Mesenchymal stem cell (in vitro differentiated cells and primary cell): ENCODE measurements around the gene CSRP1.

ENCODE experiments used
- DNase-seq: peaks from one replicate; pipeline ENCODE4 v3.0.0-alpha.2; 2013
- H2AFZ ChIP-seq: one replicate; pipeline ENCODE4 v1.6.1; 2013; ENCODE audit warnings: low read depth, mild to moderate bottlenecking, control low read depth, inconsistent platforms, low read length, moderate library complexity
- H2AK5ac ChIP-seq: 2 replicates; pipeline ENCODE4 v1.6.1; 2013; ENCODE audit warnings: low read length, moderate library complexity, mild to moderate bottlenecking, inconsistent platforms; ENCODE audit not compliant: severe bottlenecking
- H2BK120ac ChIP-seq: one replicate; pipeline ENCODE4 v1.6.1; 2013; ENCODE audit warnings: low read depth, mild to moderate bottlenecking, inconsistent platforms, low read length, moderate library complexity
- H2BK12ac ChIP-seq, 2 experiments: one replicate each; pipeline ENCODE4 v1.6.1; 2013; ENCODE audit warnings: inconsistent platforms in 2 of 2, low read length in 2 of 2, mild to moderate bottlenecking in 2 of 2, moderate library complexity in 2 of 2, control low read depth in 1 of 2
- H2BK15ac ChIP-seq: one replicate; pipeline ENCODE4 v1.6.1; 2013; ENCODE audit warnings: mild to moderate bottlenecking, low read depth, inconsistent platforms; ENCODE audit not compliant: poor library complexity, severe bottlenecking
- H2BK5ac ChIP-seq: 2 replicates; pipeline ENCODE4 v1.6.1; 2013; ENCODE audit warnings: low read depth, mild to moderate bottlenecking, low read length, control low read depth, inconsistent platforms; ENCODE audit not compliant: poor library complexity, severe bottlenecking
- H3K14ac ChIP-seq, 2 experiments: one replicate each; pipeline ENCODE4 v1.6.1; 2013; ENCODE audit warnings: inconsistent platforms in 2 of 2, low read length in 2 of 2, control low read depth in 1 of 2, mild to moderate bottlenecking in 1 of 2, moderate library complexity in 1 of 2
- H3K18ac ChIP-seq, 2 experiments: one replicate each; pipeline ENCODE4 v1.6.1; 2013; ENCODE audit warnings: inconsistent platforms in 2 of 2, low read length in 2 of 2, control low read depth in 1 of 2, low read depth in 1 of 2, mild to moderate bottlenecking in 1 of 2
- H3K23ac ChIP-seq, 2 experiments: one replicate each; pipeline ENCODE4 v1.6.1; 2013; ENCODE audit warnings: inconsistent platforms in 2 of 2, low read length in 2 of 2, mild to moderate bottlenecking in 2 of 2, moderate library complexity in 2 of 2, control low read depth in 1 of 2
- H3K27ac ChIP-seq: 2 replicates; pipeline ENCODE4 v1.5.1; 2013; ENCODE audit warnings: mild to moderate bottlenecking, moderate library complexity, low read length, control low read depth, inconsistent platforms; ENCODE audit not compliant: poor library complexity, severe bottlenecking
- H3K27me3 ChIP-seq, 2 experiments: 2 replicates each; pipeline versions ENCODE4 v1.6.1 to v1.7.0; 2013; ENCODE audit warnings: low read length in 2 of 2, mild to moderate bottlenecking in 2 of 2, moderate library complexity in 2 of 2, control low read depth in 1 of 2, inconsistent platforms in 1 of 2; ENCODE audit not compliant: control insufficient read depth in 1 of 2, insufficient read depth in 1 of 2
- H3K36me3 ChIP-seq, 2 experiments: 2 replicates each; pipeline versions ENCODE4 v1.6.1 to v1.7.0; 2013; ENCODE audit warnings: low read length in 2 of 2, control low read depth in 1 of 2, inconsistent platforms in 1 of 2, low read depth in 1 of 2, mild to moderate bottlenecking in 1 of 2; ENCODE audit not compliant: insufficient read depth in 2 of 2, control insufficient read depth in 1 of 2
- H3K4ac ChIP-seq, 2 experiments: one replicate each; pipeline ENCODE4 v1.6.1; 2013; ENCODE audit warnings: inconsistent platforms in 2 of 2, low read length in 2 of 2, mild to moderate bottlenecking in 2 of 2, moderate library complexity in 2 of 2, control low read depth in 1 of 2, low read depth in 1 of 2
- H3K4me1 ChIP-seq: 2 replicates; pipeline ENCODE4 v1.6.1; 2013; ENCODE audit warnings: low read depth, low read length, control low read depth; ENCODE audit not compliant: control insufficient read depth, insufficient read depth
- H3K4me2 ChIP-seq: 2 replicates; pipeline ENCODE4 v1.6.1; 2013; ENCODE audit warnings: low read length, mild to moderate bottlenecking, inconsistent platforms; ENCODE audit not compliant: poor library complexity, severe bottlenecking
- H3K4me3 ChIP-seq, 2 experiments: 2 replicates each; pipeline versions ENCODE4 v1.5.1 to v1.7.0; 2013; ENCODE audit warnings: low read length in 2 of 2, mild to moderate bottlenecking in 2 of 2, control low read depth in 1 of 2, low read depth in 1 of 2; ENCODE audit not compliant: insufficient read depth in 1 of 2
- H3K79me1 ChIP-seq: replicated peaks from 2 replicates; pipeline ENCODE4 v1.6.1; 2013; ENCODE audit warnings: mild to moderate bottlenecking, control low read depth, low read length, inconsistent platforms; ENCODE audit not compliant: poor library complexity, severe bottlenecking
- H3K9ac ChIP-seq: 2 replicates; pipeline ENCODE4 v1.7.0; 2013; ENCODE audit warnings: mild to moderate bottlenecking, low read length, moderate library complexity
- H3K9me3 ChIP-seq: 2 replicates; pipeline ENCODE4 v1.7.0; 2013; ENCODE audit warnings: mild to moderate bottlenecking, low read length; ENCODE audit not compliant: control insufficient read depth
- H4K8ac ChIP-seq: one replicate; pipeline ENCODE4 v1.6.1; 2013; ENCODE audit warnings: inconsistent platforms, mild to moderate bottlenecking, low read length, moderate library complexity
- H4K91ac ChIP-seq: one replicate; pipeline ENCODE4 v1.6.1; 2013; ENCODE audit warnings: mild to moderate bottlenecking, low read length, inconsistent platforms
- WGBS: methylation state at CpG from one replicate; pipeline ENCODE4 v1.1.7; 2013; ENCODE audit warnings: mixed read lengths; 5-methylcytosine and 5-hydroxymethylcytosine counted together

Gene CSRP1

GRCh38 chr1:201459052-201459451, 47.9 kb downstream of the CSRP1 start:
- H3K36me3 ChIP-seq = peaks cover 6 to 10% of the 10 kb centered on the region in 2 experiments
- no peak overlapping the region for H3K27ac ChIP-seq
- H3K4me3 ChIP-seq = no peak overlapping the region
- 90% methylated on average over 3 of the region's 3 CpGs for WGBS
- H4K8ac ChIP-seq = no peak overlapping the region
- H3K23ac ChIP-seq = no peak overlapping the region
- no peaks in the 10 kb centered on the region for H3K9me3 ChIP-seq
- H3K18ac ChIP-seq = peak overlapping the region; percentile 16 to 23
- H2BK5ac ChIP-seq = no peak overlapping the region
- H2AK5ac ChIP-seq = peak overlapping the region; percentile 45
- no peaks in the 10 kb centered on the region for H3K27me3 ChIP-seq
- H2BK120ac ChIP-seq = no peak overlapping the region
- H3K9ac ChIP-seq = no peak overlapping the region
- H3K4me2 ChIP-seq = no peak overlapping the region
- H3K4me1 ChIP-seq = peaks cover 55% of the 10 kb centered on the region
- DNase-seq = no peak
- no peak overlapping the region for H3K14ac ChIP-seq
- H2BK15ac ChIP-seq = peak overlapping the region; percentile 39
- no peak overlapping the region for H2AFZ ChIP-seq
- peak overlapping the region; percentile 40 to 93 for H2BK12ac ChIP-seq
- peak overlapping the region; percentile 65 for H4K91ac ChIP-seq
- H3K4ac ChIP-seq = no peak overlapping the region
- H3K79me1 ChIP-seq = no peaks in the 10 kb centered on the region

GRCh38 chr1:201457508-201457960, 49.4 kb downstream of the CSRP1 start:
- H3K4me2 ChIP-seq = no peak overlapping the region
- peak overlapping the region; percentile 60 for H2BK15ac ChIP-seq
- peak overlapping the region in 1 of 2 experiments; percentile 84 for H3K14ac ChIP-seq
- H2AFZ ChIP-seq = no peak overlapping the region
- H2BK5ac ChIP-seq = no peak overlapping the region
- DNase-seq = peak; percentile 54
- H4K8ac ChIP-seq = no peak overlapping the region
- H3K4me1 ChIP-seq = peaks cover 46% of the 10 kb centered on the region
- H3K36me3 ChIP-seq = no peaks in the 10 kb centered on the region
- 55% methylated on average over 3 of the region's 4 CpGs for WGBS
- H4K91ac ChIP-seq = peak overlapping the region; percentile 15
- peak overlapping the region; percentile 33 for H2AK5ac ChIP-seq
- H2BK12ac ChIP-seq = peak overlapping the region; percentile 14 to 76
- peak overlapping the region; percentile 82 for H3K9ac ChIP-seq
- no peaks in the 10 kb centered on the region for H3K79me1 ChIP-seq
- H3K9me3 ChIP-seq = no peaks in the 10 kb centered on the region
- no peak overlapping the region for H3K23ac ChIP-seq
- peak overlapping the region in 1 of 2 experiments; percentile 64 for H3K4ac ChIP-seq
- H3K27me3 ChIP-seq = no peaks in the 10 kb centered on the region
- H3K18ac ChIP-seq = peak overlapping the region; percentile 78 to 89
- peak overlapping the region in 1 of 2 experiments; percentile 63 for H3K4me3 ChIP-seq
- peak overlapping the region; percentile 67 for H2BK120ac ChIP-seq
- H3K27ac ChIP-seq = peak overlapping the region; percentile 89

GRCh38 chr1:201456499-201457309, 50.2 kb downstream of the CSRP1 start:
- H3K4me3 ChIP-seq = peak overlapping the region in 1 of 2 experiments; percentile 63
- H3K23ac ChIP-seq = no peak overlapping the region
- H2BK12ac ChIP-seq = peak overlapping the region; percentile 76 to 89
- no peaks in the 10 kb centered on the region for H3K36me3 ChIP-seq
- H4K8ac ChIP-seq = no peak overlapping the region
- H2AK5ac ChIP-seq = peak overlapping the region; percentile 10
- peak overlapping the region; percentile 19 for H2BK5ac ChIP-seq
- no peak overlapping the region for H3K4me2 ChIP-seq
- DNase-seq = peak; percentile 99
- peak overlapping the region; percentile 36 for H2AFZ ChIP-seq
- peak overlapping the region; percentile 82 for H3K9ac ChIP-seq
- H3K27ac ChIP-seq = peak overlapping the region; percentile 89
- no peaks in the 10 kb centered on the region for H3K79me1 ChIP-seq
- peak overlapping the region; percentile 55 for H2BK120ac ChIP-seq
- no peaks in the 10 kb centered on the region for H3K27me3 ChIP-seq
- WGBS = 20% methylated on average over 9 of the region's 11 CpGs
- peak overlapping the region; percentile 21 to 93 for H3K4ac ChIP-seq
- H3K4me1 ChIP-seq = peaks cover 40% of the 10 kb centered on the region
- no peak overlapping the region for H2BK15ac ChIP-seq
- H3K14ac ChIP-seq = peak overlapping the region in 1 of 2 experiments; percentile 14
- peak overlapping the region; percentile 73 to 90 for H3K18ac ChIP-seq
- no peaks in the 10 kb centered on the region for H3K9me3 ChIP-seq
- peak overlapping the region; percentile 10 for H4K91ac ChIP-seq

- peak overlapping the region; percentile 82 to 100 for H2BK12ac ChIP-seq
- H3K14ac ChIP-seq = no peak overlapping the region
- H2AFZ ChIP-seq = no peak overlapping the region
- peaks cover 36% of the 10 kb centered on the region for H3K4me1 ChIP-seq
- peak overlapping the region in 1 of 2 experiments; percentile 37 for H3K4ac ChIP-seq
- H3K9ac ChIP-seq = no peak overlapping the region
- H3K27ac ChIP-seq = no peak overlapping the region
- no peak overlapping the region for H3K4me2 ChIP-seq
- H3K9me3 ChIP-seq = no peaks in the 10 kb centered on the region
- no peaks in the 10 kb centered on the region for H3K27me3 ChIP-seq
- H3K18ac ChIP-seq = peak overlapping the region in 1 of 2 experiments; percentile 54
- no peak overlapping the region for H2BK5ac ChIP-seq
- DNase-seq = no peak
- no peaks in the 10 kb centered on the region for H3K36me3 ChIP-seq
- no peaks in the 10 kb centered on the region for H3K79me1 ChIP-seq
- peak overlapping the region; percentile 77 for H4K91ac ChIP-seq
- no peak overlapping the region for H4K8ac ChIP-seq
- H2AK5ac ChIP-seq = peak overlapping the region; percentile 85
- H3K23ac ChIP-seq = peak overlapping the region in 1 of 2 experiments; percentile 27
- 79% methylated on average over 6 of the region's 6 CpGs for WGBS
- H2BK15ac ChIP-seq = peak overlapping the region; percentile 83
- H3K4me3 ChIP-seq = no peak overlapping the region
- H2BK120ac ChIP-seq = no peak overlapping the region
Observed at GRCh38 chr1:201455098-201455497, 51.8 kb downstream of the CSRP1 start.
